HL-60/S4 treated with phorbol 12-myristate 13-acetate at 8.2 ng/mL for 4 days and 3 days (cell line): Measurements from ENCODE around the gene WNK2.
"Not testable (repeated sequence)": the region's sequence is repeated elsewhere in the genome, so short reads cannot be mapped to it uniquely, and the experiment has no call there.

ENCODE experiments used
- in situ Hi-C: fragments of 300-500 bp; cut with MboI; formaldehyde crosslinking; loops from 2 replicates; pipeline ENCODE4 v1.15.0; 2022; ENCODE audit warnings: low sequenced_read_pairs

The WNK2 gene

GRCh38 chr9:93183663-93184431, at the start of gene WNK2:
Gene WNK2, plus strand, starts transcription at chr9:93184139. Its CDS starts 791 bp downstream, at chr9:93184930.
- in situ Hi-C loops: no loop called here

GRCh38 chr9:93134740-93135444, 49.0 kb upstream of the WNK2 start:
- in situ Hi-C loops: no loop called here

- in situ Hi-C loops: no loop called here
Observed at GRCh38 chr9:93136011-93136440, 47.9 kb upstream of the WNK2 start.

GRCh38 chr9:93137362-93137761, 46.6 kb upstream of the WNK2 start:
- in situ Hi-C loops: no loop called here

GRCh38 chr9:93138171-93138764, 45.7 kb upstream of the WNK2 start:
- in situ Hi-C loops: no loop called here

- in situ Hi-C loops: no loop called here
Observed at GRCh38 chr9:93139365-93140182, 44.4 kb upstream of the WNK2 start.

GRCh38 chr9:93141771-93142483, 42.0 kb upstream of the WNK2 start:
- in situ Hi-C loops: no loop called here

- in situ Hi-C loops: no loop called here
Observed at GRCh38 chr9:93143830-93144530, 40.0 kb upstream of the WNK2 start.

- in situ Hi-C loops: not testable (repeated sequence)
Observed at GRCh38 chr9:93146696-93147095, 37.2 kb upstream of the WNK2 start.

GRCh38 chr9:93147632-93148031, 36.3 kb upstream of the WNK2 start:
- in situ Hi-C loops: no loop called here

- in situ Hi-C loops: no loop called here
Observed at GRCh38 chr9:93148721-93149120, 35.2 kb upstream of the WNK2 start.

- in situ Hi-C loops: no loop called here
Observed at GRCh38 chr9:93149361-93149760, 34.6 kb upstream of the WNK2 start.

- in situ Hi-C loops: loop anchor here (25.0 kb wide), 1 partner anchor 811 kb away; the partner anchor contains the start of gene BARX1
Observed at GRCh38 chr9:93151097-93151784, 32.7 kb upstream of the WNK2 start.

GRCh38 chr9:93154293-93154903, 29.5 kb upstream of the WNK2 start:
- in situ Hi-C loops: loop anchor here (25.0 kb wide), 1 partner anchor 808 kb away; the partner anchor contains the start of gene BARX1

- in situ Hi-C loops: loop anchor here (25.0 kb wide), 1 partner anchor 806 kb away; the partner anchor contains the start of gene BARX1
Observed at GRCh38 chr9:93155716-93156474, 28.0 kb upstream of the WNK2 start.

GRCh38 chr9:93156475-93157008, 27.4 kb upstream of the WNK2 start:
- in situ Hi-C loops: loop anchor here (25.0 kb wide), 1 partner anchor 806 kb away; the partner anchor contains the start of gene BARX1
